Colonic mucosa (tissue), 4 donors: Measurements from ENCODE around the gene ADAM12. TPM values are rescaled to one million over a fixed set of nuclear protein-coding genes. Genes with fewer than 3 reads are reported as not detected.

Experiments used
- DNase-seq: peaks from one replicate; pipeline ENCODE4 v3.0.0-alpha.2; 2020
- H3K27ac ChIP-seq: fragments of 200-600 bp; one replicate; pipeline ENCODE4 v1.8.0; 2021
- H3K27me3 ChIP-seq: fragments of 200-600 bp; one replicate; pipeline ENCODE4 v1.8.0; 2021
- H3K36me3 ChIP-seq: fragments of 200-600 bp; one replicate; pipeline ENCODE4 v1.8.0; 2021
- H3K4me1 ChIP-seq: fragments of 200-600 bp; one replicate; pipeline ENCODE4 v1.8.0; 2021; ENCODE audit warnings: mild to moderate bottlenecking
- H3K4me3 ChIP-seq: fragments of 200-600 bp; one replicate; pipeline ENCODE4 v1.8.0; 2021
- H3K9ac ChIP-seq, 2 donors: one replicate each; pipeline ENCODE4 v1.7.0; 2013; ENCODE audit warnings: control low read depth in 2 of 2, low read depth in 2 of 2, low read length in 2 of 2
- H3K9me3 ChIP-seq: fragments of 200-600 bp; one replicate; pipeline ENCODE4 v1.8.0; 2021
- CTCF ChIP-seq: fragments of 200-600 bp; IDR thresholded peaks from one replicate; pipeline ENCODE4 v1.8.0; 2022; ENCODE audit warnings: antibody characterized with exemption, mild to moderate bottlenecking
- intact Hi-C: fragments of 100-400 bp; cut with DNase I; formaldehyde crosslinking; loops from one replicate; pipeline ENCODE4 v1.14.1; 2022
- total RNA-seq, 2 donors: library from RNA; stranded (reverse); fragmentation: NEBNext Ultra II Directional in 1 of 2; extraction: Animal tissue kit (Norgen Biotek cat#: 25700) in 1 of 2; gene quantifications; one replicate each; pipeline ENCODE4 v1.2.1, GENCODE V29; 2021
- donor health status: healthy.
- donor health status: DM: no; HTN: no; CAD: no.
- donor health status: DM: no; HTN: no; CAD: no.

The ADAM12 gene
- total RNA-seq, 2 donors from 2014 or later: 0.30 to 0.64 TPM

GRCh38 chr10:126218174-126218573 lies 170.1 kb downstream of the ADAM12 start:
- Histone ChIP-seq H3K36me3 (no peaks in the 10 kb centered on the region), H3K4me1 (no peaks in the 10 kb centered on the region), H3K27ac (no peak overlapping the region), H3K4me3 (no peak overlapping the region), H3K9me3 (no peaks in the 10 kb centered on the region), H3K9ac (no peak overlapping the region), H3K27me3 (no peaks in the 10 kb centered on the region)
- TF ChIP-seq CTCF: no peak
- no peak for DNase-seq
- intact Hi-C loops: no loop called here

GRCh38 chr10:126216632-126216961 lies 171.7 kb downstream of the ADAM12 start:
- H3K27me3 ChIP-seq: no peaks in the 10 kb centered on the region
- DNase-seq: no peak

GRCh38 chr10:126215746-126216631 lies 172.3 kb downstream of the ADAM12 start:
- no peak for DNase-seq
- Histone ChIP-seq H3K27me3 (no peaks in the 10 kb centered on the region), H3K4me1 (no peaks in the 10 kb centered on the region), H3K4me3 (no peak overlapping the region), H3K9me3 (no peaks in the 10 kb centered on the region), H3K27ac (no peak overlapping the region), H3K9ac (no peak overlapping the region), H3K36me3 (no peaks in the 10 kb centered on the region)
- intact Hi-C loops: no loop called here
- TF ChIP-seq CTCF: no peak

More at GRCh38 chr10:126216632-126216961, 171.7 kb downstream of the ADAM12 start:
- no peak for TF ChIP-seq CTCF
- no peak overlapping the region for H3K4me3 ChIP-seq
- H3K4me1 ChIP-seq: no peaks in the 10 kb centered on the region
- no peaks in the 10 kb centered on the region for H3K36me3 ChIP-seq
- no peak overlapping the region for H3K9ac ChIP-seq
- no peak overlapping the region for H3K27ac ChIP-seq
- intact Hi-C loops: no loop called here
- H3K9me3 ChIP-seq: no peaks in the 10 kb centered on the region

- Histone ChIP-seq H3K9me3 (no peaks in the 10 kb centered on the region), H3K4me3 (no peak overlapping the region), H3K27ac (no peak overlapping the region), H3K4me1 (no peaks in the 10 kb centered on the region), H3K9ac (no peak overlapping the region), H3K27me3 (no peaks in the 10 kb centered on the region), H3K36me3 (no peaks in the 10 kb centered on the region)
- no peak for TF ChIP-seq CTCF
- intact Hi-C loops: no loop called here
- DNase-seq: no peak
Measured at GRCh38 chr10:126214679-126215078, 173.6 kb downstream of the ADAM12 start.

GRCh38 chr10:126214021-126214420 lies 174.3 kb downstream of the ADAM12 start:
- intact Hi-C loops: no loop called here
- H3K4me3 ChIP-seq: no peak overlapping the region
- no peaks in the 10 kb centered on the region for H3K36me3 ChIP-seq
- no peaks in the 10 kb centered on the region for H3K4me1 ChIP-seq
- H3K27ac ChIP-seq: no peak overlapping the region
- no peaks in the 10 kb centered on the region for H3K9me3 ChIP-seq
- DNase-seq: no peak
- no peak for TF ChIP-seq CTCF
- no peaks in the 10 kb centered on the region for H3K27me3 ChIP-seq
- H3K9ac ChIP-seq: no peak overlapping the region
